HG03521 (cell line): Measurements from ENCODE around the gene INPP5A.
"Not testable (repeated sequence)": the region's sequence is repeated elsewhere in the genome, so short reads cannot be mapped to it uniquely, and the experiment has no call there.

Experiments used
- ATAC-seq: cut with Tn5 transposase; IDR thresholded peaks from one replicate; pipeline ENCODE4 v1.9.1; 2021; ENCODE audit warnings: mild to moderate bottlenecking, moderate library complexity; ENCODE audit not compliant: unreplicated experiment

Gene INPP5A

GRCh38 chr10:132772816-132773215 is 235.2 kb downstream of the INPP5A start:
- not testable (repeated sequence) for ATAC-seq

- ATAC-seq = no peak
Measured at GRCh38 chr10:132774181-132774901, 236.8 kb downstream of the INPP5A start.

GRCh38 chr10:132774902-132775863 is 237.6 kb downstream of the INPP5A start:
- no peak for ATAC-seq

- no peak for ATAC-seq
Measured at GRCh38 chr10:132776186-132776585, 238.6 kb downstream of the INPP5A start.

GRCh38 chr10:132776821-132777220 is 239.2 kb downstream of the INPP5A start:
- no peak for ATAC-seq

- ATAC-seq = no peak
Measured at GRCh38 chr10:132777441-132777840, 239.9 kb downstream of the INPP5A start.

GRCh38 chr10:132779549-132780294 is 242.1 kb downstream of the INPP5A start:
- no peak for ATAC-seq

- ATAC-seq = no peak
Measured at GRCh38 chr10:132780356-132780755, 242.8 kb downstream of the INPP5A start.

GRCh38 chr10:132781556-132781955 is 244.0 kb downstream of the INPP5A start:
- no peak for ATAC-seq

GRCh38 chr10:132783165-132783939 is 245.8 kb downstream of the INPP5A start:
- ATAC-seq = no peak

GRCh38 chr10:132783940-132784865 is 246.6 kb downstream of the INPP5A start:
- ATAC-seq = no peak

- ATAC-seq = no peak
Measured at GRCh38 chr10:132784866-132785722, 247.5 kb downstream of the INPP5A start.

- no peak for ATAC-seq
Measured at GRCh38 chr10:132785723-132786475, 248.3 kb downstream of the INPP5A start, which contains the start of gene NKX6-2. TSS of gene NKX6-2 (minus strand) at chr10:132786147. CDS start at chr10:132785948, 199 bp downstream.

- no peak for ATAC-seq
Measured at GRCh38 chr10:132786476-132786883, 248.9 kb downstream of the INPP5A start.

GRCh38 chr10:132786884-132787494 is 249.4 kb downstream of the INPP5A start:
- ATAC-seq = no peak

GRCh38 chr10:132787495-132788179 is 250.1 kb downstream of the INPP5A start:
- ATAC-seq = no peak
